HS-5 (cell line): ENCODE data around the gene TMEM204.

Source experiments
- DNase-seq: peaks from one replicate; pipeline ENCODE4 v3.0.0-alpha.2; 2012; ENCODE audit warnings: low read depth

The TMEM204 gene

DNA sequence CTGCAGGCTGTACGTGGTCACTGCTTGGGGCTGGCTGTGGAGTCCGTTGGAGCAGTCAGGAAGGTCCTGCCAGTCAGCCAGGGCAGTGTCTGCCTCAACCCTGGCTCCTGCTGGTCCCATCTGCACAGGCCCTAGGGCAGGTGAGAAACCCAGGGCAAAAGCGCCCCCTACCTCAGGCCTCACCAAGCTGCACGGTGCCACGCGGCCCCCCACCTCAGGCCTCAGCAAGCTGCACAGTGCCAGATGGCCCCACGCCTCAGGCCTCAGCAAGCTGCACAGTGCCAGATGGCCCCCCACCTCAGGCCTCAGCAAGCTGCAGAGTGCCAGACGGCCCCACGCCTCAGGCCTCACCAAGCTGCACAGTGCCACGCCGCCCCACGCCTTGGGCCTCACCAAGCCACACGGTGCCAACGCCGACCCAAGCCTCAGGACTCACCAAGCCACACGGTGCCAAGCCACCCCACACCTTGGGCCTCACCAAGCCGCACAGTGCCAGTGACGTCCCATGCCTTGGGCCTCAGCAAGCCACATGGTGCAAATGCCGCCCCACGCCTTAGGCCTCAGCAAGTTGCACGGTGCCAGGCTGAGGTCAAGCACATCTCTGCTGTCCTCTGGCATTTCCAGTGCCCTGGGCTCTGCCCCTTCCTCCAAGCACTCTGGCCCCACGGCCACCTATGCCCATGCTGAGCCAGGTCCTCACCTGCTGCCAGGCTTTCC, 5.5 kb downstream of the TMEM204 start:
- no peak for DNase-seq

DNA sequence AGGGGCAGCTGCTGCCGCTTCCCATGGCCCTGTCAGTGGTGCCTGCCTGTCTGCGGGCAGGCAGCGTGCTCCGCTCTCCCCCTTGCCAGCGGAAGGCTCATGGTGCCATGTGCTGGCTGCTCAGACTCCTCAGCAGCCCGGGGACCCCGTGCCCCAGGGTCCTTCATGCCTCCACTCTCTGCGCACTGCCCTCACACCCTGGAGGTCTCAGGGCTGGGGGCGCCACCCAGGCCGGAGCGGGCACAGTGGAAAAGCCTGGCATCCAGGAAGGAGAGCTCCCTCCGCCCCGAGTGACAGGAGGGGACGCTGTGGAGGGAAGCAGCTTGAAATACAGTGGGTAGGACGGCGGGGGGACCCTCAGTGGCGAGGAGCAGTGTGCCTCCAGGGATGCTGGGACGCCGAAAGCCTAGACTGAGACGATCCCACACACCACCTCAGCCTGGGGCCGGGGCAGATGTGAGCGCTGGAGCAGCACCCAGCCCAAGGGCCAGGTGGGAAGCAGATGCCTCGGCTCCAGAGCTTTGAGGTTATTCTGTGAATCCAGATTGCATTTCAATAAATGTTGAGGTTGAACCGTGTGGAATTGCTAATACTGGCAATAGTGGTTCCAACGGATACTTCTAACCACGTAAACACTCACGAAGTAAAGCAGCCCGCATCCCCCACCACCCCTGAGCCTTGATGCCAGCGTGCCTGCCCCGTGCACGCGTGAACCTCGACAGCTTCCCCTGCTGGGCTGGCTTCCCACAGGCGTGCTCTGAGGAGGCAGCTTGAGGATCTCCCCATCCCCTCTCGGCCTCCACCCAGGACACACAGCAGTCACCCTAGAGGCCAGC, 6.5 kb downstream of the TMEM204 start:
- no peak for DNase-seq

DNA sequence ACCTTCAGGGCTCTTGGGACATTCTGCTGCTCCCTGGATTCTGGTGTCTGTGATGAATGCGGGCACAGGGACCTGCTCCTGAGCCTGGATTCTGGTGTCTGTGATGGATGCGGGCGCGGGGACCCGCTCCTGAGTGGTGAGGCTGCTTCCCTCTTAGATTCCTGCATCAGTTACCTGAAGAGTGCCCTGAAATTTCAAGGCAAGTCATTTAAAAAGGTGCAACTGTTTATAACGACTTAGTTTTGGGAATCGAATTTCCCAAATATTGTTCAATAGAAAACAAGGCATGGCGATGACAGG, 7.0 kb downstream of the TMEM204 start:
- DNase-seq: no peak

DNA sequence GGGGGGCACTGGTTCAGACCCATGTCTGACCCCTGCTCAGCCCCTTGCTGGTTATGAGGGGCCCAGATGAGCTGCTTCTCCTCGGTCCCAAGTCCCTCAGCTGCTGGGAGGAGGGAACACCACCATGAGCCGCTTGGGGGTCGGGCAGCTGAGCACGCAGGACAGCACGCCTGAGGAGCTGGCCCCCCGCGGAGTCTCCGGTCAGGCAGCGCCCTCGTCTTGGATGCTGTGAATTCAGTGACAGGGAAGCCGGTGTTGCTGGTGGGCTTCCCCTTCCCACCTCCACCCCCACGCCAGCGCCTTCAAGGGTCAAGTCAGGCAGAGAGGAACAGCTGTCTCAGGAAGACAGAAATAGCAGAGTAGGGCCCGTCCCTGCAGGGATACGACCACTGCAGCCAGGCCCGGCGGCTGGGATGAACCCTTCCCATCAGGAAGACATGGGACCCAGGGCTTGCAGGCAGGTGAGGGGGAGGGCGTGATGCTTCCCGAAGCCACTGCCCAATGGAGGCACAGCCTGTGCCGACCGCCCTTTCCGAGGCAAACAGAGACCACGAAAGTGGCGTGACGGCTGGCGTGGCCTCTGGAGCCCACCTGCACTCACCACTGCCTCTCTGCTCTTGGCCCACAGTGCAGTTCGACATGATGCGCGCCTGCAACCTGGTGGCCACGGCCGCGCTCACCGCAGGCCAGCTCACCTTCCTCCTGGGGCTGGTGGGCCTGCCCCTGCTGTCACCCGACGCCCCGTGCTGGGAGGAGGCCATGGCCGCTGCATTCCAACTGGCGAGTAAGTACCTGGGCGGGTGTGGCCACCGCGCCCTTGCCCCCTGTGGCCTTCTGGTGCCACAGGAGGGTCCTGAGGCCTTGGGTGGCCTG, 8.1 kb downstream of the TMEM204 start:
- DNase-seq: no peak

DNA sequence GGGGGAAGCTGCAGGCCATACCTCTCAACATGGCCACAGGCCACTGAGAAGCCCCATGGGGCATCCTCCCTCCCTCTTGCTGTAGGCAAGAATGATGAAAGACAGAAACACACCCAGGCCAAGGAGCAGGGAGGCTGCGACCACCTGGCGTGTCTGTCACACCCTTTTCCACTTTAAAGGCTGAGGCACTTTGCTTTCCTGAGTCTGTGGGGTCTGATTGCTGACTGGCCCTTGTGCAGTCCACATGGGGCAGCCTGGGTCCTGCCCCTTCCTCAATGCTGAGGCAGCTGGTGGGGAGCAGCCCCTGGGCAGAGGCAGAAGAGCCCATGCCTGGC, 8.7 kb downstream of the TMEM204 start:
- DNase-seq: no peak

DNA sequence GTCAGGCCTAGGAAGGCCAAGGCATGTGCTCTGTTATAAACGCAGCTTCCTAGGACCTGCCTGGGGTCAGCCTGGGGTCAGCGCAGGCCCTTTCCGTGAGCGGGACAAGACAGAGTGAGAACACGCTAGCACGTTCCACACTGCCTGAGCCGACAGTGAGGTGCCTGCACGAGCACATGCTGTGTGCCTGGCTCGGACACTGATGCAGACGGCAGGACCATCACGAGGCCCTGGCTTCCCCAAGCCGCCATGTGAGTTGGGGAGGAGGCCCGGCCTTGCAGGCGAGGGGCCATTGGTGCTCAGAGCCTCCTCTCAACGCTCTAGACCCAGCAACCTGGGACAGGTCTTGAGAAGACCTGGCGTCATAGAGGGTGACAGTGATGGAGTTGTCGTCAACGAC, 9.1 kb downstream of the TMEM204 start:
- DNase-seq: no peak

DNA sequence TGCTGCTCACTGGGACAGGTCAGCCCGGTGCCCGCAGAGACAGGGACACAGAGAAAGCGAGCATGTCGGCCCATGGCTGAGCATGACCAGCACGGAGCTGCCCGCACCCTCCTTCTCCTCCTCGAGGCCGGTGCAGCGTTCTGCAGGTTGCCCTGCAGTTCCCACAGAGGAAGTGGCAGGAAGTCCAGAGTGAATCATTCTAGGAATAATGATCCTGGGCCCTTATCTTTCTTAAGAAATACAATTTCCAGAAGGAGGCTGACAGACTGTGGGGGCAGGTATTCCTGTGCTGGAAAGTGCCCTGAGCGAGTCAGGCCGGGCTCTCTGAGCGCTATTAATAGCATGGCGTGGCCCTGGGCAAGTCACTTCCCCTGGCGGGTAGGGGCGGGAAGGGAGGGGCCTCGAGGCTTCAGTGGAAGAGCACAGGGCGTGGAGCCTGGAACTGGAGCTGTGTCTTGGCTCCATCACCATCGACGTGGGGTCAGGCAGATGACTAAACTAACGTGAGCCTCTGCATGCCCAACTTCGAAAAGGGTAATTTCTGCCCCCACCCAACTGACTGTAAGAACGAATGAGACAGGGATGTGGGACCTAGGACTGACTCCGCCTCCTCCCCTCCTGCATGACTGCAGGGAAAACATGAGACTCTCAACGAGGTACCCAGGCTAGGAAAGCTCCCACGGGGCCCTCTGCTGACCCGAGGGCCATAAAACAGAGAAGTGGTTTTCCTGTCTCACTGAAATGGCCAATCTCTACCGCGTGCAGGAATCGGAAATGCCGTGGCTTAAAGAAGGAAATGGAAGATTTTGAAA, 9.8 kb downstream of the TMEM204 start:
- DNase-seq: peak; percentile 50

DNA sequence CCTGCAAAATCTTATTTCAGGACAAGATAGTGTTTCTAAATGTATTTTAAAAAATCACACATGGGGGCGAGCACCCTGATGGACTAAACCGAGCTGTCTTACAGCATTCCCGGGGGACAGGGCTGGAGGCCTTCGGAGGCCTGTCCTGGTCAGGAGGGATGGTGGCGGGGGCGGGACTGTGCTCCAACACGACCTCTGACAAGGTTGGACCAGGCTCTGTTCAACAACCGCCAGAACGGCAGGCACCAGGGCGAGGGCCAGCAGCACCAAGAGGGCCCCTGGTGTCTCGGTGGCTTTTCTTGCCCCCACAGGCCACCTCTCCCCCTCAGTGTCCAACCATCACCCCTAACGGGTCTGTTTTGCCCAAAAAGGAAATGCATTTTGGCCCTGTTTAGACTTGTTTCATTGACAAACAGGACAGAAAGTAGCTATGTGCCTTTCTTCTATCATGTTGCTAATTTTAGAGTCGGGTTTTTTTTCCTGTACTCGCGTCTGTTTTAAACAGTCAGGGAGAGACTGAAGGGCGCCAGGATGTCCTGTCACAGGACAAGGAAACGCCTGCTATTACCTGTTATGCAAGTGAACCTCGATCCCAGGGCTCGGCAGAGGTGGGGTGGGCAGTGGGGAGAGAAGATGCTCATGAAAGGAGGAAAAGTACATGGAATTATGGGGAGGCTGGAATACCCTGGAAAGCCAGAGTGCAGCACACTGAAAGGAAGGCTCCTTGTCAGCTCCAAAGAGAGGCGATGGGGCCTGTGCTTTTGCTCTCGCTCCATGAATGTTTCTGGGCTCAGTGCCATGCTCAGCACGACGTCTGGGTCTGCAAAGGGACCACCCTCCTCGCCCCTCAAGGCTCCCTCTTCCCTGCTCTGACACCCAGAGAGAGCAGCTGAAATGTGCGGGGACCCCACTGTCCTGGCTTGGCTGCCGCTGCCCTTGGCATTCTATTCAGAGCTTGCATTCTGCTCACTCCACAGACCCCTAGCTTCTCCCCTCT, 11.9 kb downstream of the TMEM204 start:
- no peak for DNase-seq

DNA sequence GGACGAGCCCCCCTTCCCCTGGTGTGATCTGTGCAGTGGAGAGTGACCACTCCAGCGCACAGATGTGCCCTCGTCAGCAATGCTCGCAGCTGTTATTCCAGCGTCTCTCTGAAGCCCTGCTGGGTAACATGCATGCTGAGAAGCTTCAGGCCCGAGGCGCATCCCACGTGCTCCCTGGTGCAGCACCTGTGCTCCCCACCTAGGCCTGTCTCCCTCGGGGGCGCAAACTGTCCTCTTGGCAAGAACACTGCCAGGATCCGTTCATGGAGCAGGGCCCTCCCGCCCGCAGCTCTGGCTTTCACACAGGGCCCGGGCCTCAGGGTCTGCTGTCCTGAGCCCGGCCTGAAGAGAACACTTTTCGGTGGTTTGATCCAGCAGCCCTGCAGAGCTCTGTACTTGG, 13.0 kb downstream of the TMEM204 start:
- no peak for DNase-seq

DNA sequence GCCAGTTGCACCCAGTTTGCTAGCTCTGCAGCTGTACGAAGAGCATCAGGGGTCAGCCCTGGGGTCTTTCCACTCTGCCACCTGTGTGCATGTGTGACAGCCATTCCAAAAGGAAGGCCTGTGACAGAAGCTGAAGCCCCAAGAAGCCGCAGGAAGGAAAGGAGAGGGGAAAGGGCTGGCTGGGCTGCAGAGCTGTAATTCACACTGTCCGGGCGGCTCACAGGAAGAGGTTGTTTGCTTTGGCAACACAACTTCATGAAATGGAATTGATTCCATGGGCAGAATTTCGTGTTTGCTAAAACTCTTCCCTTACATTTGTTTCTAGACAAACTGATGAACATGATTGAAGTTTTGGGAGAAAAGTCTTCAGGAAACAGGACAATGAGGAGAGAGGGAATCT, 14.8 kb downstream of the TMEM204 start:
- no peak for DNase-seq

DNA sequence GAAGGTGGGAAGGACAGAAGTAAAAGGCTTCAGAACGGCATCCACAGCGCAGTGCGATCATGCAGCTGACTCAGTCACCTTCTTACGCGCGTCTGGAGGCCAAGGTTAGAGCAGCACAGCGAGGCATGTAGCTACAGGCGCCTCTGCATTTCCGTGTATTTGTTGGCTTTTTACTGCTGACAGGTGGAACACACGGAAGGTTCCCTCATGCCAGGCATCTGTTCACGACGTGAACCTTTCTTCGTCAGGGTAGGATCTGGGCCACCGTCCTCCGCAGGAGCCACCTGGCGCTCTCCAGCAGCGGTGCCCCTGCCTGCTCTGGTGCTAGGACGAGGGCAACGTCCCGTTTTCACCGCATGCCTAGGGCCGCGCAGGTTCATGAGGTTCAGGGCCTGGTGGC, 15.3 kb downstream of the TMEM204 start:
- DNase-seq: no peak

DNA sequence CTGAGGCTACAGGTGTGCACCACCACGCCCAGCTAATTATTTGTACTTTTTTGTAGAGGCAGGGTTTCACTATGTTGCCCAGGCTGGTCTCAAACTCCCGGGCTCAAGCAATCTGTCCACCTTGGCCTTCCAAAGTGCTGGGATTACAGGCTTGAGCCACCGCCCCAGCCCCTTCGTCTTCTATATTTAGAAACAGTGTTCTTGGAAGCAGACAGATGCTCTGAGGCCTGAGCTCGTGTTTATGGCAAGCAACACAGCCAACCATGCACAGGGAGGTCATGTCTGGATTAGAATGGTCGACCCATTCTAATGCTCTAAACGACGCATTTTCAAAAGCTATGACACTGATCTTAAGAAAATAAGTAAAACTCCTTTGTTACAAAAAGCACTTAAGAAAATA, 16.6 kb downstream of the TMEM204 start:
- no peak for DNase-seq

DNA sequence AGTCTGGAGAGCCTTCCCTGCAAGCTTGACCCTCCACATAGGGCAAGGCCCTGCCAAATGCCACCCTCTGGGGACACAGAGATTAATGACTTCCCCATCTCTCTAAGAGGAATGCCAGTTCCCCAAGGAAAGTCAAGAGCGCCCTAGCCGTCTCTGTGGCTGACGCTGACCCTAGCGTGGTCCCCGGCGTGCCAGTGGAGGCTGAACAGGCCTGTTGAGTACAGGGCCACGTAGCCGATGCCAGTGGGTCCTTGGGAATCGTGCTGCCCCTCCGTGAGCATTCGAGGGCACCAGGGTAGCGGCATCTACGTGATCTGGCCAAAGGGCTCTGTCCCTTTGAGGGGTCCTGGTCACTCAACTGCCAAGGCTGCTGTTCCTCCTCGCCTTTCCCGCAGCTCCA, 17.2 kb downstream of the TMEM204 start:
- DNase-seq: no peak

DNA sequence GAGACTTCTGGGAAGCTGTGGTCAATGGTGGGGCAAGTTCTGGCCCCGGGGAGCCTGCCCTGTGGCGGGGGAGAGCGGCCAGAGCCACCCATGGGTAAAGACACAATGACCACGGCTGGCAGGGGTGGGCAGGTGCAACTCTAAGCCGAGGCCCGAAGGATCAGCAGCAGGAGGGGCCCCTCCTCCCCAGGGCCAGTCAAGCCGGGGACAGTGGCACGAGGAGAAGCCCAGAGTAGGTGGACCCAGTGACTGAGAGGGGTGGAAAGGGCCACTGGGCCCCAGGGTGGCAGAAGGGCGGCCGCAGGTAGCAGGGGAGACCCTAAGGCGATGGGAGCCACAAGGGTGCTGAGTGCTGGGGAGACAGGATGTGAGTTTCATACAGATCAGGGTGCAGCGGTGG, 17.7 kb downstream of the TMEM204 start:
- DNase-seq: no peak

DNA sequence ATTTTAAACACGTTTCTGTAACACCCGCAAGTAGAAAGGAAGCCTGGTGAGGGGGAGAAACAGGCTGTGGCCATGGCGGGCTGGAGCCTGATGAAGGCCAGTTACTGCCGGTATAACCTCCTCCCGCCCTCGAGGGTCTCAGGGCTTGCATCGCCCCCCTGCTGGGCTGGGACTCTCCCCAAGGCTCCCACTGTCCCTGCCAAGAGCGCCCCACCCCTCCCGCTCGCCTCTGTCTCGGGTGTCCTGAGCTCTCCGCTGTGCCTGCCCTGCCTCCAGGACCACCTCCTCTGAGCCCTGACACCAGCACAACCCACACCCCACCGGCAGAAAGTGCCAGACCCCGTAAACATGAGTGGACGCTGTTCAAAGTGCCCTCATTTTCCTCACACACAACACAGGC, 18.7 kb downstream of the TMEM204 start:
- no peak for DNase-seq

DNA sequence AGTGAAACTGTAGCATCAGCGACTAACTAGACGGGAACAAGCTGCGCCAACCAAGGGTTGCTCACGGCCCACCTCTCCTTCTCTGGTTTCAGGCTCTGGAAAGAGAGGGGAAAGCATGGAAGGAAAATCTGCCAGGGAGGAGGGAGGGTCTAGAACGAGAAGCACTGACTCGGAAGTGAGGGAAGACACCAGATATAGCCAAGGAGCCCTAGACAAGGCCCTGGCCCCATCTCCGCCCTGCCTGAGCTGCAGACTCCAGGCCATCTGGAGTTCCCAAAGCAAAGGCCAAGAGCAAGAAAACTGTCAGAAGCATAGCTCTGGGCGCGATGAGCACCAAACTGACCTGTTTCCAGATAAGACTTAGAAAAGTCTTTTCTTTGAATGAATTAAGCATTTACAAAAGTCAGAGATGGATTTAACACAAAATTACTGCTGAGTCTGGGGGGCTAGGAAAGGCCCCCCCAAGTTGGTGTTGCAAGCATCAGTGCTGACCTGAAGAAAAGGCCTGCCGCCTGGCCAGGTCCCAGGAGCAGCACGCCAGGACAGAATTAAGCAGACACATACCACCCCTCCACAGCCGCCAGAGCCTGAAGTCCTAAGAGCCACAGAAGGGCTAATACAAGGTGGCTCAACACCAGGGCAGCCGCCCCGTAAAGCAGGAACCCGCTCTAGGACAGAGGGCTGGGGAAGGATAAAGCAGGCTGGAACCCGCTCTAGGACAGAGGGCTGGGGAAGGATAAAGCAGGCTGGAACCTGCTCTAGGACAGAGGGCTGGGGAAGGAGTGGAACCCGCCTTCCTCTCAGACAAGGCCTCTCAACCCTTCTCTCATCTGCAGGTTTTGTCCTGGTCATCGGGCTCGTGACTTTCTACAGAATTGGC, 20.7 kb downstream of the TMEM204 start:
- DNase-seq: no peak

DNA sequence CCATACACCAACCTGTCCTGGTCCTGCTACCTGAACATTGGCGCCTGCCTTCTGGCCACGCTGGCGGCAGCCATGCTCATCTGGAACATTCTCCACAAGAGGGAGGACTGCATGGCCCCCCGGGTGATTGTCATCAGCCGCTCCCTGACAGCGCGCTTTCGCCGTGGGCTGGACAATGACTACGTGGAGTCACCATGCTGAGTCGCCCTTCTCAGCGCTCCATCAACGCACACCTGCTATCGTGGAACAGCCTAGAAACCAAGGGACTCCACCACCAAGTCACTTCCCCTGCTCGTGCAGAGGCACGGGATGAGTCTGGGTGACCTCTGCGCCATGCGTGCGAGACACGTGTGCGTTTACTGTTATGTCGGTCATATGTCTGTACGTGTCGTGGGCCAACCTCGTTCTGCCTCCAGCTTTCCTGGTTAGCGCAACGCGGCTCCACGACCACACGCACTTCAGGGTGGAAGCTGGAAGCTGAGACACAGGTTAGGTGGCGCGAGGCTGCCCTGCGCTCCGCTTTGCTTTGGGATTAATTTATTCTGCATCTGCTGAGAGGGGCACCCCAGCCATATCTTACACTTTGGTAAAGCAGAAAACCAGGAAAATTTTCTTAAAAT, 21.5 kb downstream of the TMEM204 start:
- no peak for DNase-seq

DNA sequence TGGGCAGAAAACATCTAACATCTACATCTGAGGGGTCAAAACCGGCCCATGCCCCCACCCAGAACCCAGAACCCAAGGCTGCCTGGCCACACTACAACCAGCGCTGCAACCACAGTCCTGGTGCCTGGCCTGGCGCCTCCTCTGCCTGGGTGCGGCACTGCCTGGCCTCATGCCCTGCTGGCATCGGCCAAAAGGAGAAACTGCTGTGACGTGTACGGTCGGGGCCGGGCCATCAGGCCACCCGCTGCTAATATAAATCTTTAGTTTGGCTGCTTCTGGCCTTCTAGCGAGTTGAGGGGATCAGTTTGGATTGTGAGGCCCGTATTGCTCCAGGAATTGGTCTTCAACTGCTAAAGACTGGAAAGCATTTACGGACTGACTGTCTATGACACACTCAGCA, 22.8 kb downstream of the TMEM204 start:
- DNase-seq: no peak

DNA sequence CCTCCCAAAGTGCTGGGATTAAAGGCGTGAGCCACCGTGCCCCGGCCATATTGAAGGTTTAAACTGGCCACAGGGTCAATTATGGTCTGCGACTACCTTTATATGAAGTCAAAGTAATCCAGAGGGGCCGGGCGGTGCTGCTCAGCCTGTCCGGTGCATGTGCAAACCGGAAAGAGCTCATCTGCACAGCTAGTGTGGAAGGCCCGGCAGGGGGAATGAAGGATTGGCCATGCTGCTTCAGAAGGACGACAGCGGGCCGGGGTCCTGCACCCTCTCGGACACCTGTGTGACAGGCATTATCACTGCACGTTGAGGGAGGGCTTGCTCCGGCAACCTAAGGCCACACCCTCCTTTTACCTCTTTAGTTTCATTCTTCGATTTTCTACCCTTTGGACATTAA, 23.6 kb downstream of the TMEM204 start:
- DNase-seq: no peak
